Jurkat, Clone E6-1 (cell line): ENCODE results near the gene OR51B5. TPM values are rescaled to one million over a fixed set of nuclear protein-coding genes. Genes with fewer than 3 reads are reported as not detected.
"Not testable (repeated sequence)": the region's sequence is repeated elsewhere in the genome, so short reads cannot be mapped to it uniquely, and the experiment has no call there.

Source experiments
- DNase-seq: peaks from one replicate; pipeline ENCODE4 v3.0.0-alpha.2; 2011; ENCODE audit warnings: low read depth, low spot score
- H3K4me3 ChIP-seq: 2 replicates; pipeline ENCODE4 v1.5.1; 2011; ENCODE audit warnings: mild to moderate bottlenecking, low read length, control low read depth, moderate library complexity
- polyA plus RNA-seq: library from polyadenylated mRNA; unstranded; fragments of >200 nt; gene quantifications from one replicate; pipeline ENCODE4 v1.2.1, GENCODE V29; 2012; ENCODE audit warnings: missing spikeins; ENCODE audit not compliant: insufficient read length, insufficient read depth

Gene OR51B5, protein sequence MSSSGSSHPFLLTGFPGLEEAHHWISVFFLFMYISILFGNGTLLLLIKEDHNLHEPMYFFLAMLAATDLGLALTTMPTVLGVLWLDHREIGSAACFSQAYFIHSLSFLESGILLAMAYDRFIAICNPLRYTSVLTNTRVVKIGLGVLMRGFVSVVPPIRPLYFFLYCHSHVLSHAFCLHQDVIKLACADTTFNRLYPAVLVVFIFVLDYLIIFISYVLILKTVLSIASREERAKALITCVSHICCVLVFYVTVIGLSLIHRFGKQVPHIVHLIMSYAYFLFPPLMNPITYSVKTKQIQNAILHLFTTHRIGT
- polyA plus RNA-seq, result not detected

DNA sequence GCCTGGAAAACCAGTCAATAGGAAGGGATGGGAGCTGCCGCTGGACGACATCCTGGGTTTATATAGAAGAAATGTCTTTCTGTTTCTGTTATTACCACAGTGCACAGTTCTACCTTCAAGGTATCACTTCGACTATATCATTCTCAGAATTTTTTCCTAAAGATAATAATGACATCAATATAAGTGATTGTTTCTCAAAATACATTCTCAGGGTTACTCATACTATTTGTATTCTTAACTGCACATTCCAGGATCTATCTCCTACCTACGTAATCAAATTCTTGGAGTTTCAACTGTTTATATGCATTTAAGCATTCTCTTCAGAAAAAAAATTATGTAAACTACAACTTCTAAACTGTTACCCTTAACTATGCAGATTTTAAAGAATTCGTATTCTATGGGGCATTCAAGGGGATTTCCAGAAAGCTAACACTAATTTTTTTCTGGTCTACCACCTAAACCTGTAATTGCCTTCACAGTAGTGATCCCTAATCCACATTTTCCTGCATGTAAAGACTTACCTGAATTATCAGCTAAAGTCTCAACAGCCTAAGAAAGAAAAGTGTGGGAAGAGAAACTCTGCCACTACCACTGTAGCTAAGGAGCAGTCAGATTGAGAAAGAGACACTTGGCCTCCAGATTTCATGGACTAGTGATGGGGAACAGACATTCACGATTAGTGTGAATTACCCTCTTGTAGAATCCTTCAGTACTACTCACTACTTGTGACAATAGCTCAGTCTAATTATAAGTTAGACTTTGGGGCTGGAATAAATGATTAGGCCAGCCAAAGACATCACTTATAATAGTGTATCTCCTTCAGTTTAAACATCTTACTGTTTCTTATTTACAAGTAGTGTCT is at the start of gene OR51B5:
Gene OR51B5 (minus strand): TSS at position 51 of the 862 bp plus-strand sequence. CDS start 0 bp downstream, at position 51.
- no peak for DNase-seq
- H3K4me3 ChIP-seq, result no peak within 1 kb of the TSS

DNA sequence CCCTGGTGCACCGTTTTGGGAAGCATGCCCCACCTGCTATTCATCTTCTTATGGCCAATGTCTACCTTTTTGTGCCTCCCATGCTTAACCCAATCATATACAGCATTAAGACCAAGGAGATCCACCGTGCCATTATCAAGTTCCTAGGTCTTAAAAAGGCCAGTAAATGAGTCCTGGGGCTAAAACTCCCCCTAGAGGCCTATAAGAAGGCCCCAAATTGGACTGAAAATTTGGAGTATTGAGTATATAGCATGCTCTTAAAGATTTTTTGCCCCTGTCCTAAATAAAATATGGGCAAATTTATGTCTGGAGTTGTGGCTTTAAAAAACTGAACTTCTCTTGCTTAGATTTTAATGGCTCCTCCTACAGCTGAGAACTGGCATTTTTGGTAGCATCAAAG is 46.9 kb upstream of the OR51B5 start:
- no peak overlapping the region for H3K4me3 ChIP-seq
- no peak for DNase-seq

DNA sequence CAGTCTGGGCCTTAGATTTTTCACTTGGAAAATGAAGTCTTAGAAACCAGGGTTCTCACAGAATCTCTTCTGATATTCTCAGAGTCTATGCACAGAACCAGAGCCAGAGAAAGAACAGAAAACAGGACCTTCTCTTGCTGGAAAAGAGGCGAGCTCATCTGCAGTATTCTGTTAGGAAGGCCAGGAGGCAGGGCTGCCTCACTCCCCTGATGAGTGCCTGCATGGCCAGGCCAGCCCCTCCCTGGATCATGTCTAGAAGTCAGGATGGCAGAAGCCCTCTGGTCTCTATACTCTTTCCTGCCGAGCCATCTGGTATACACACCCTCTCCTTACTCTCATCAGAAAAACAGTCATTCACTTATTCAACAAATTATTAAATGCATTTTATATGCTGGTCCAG is 41.0 kb upstream of the OR51B5 start:
- DNase-seq, result no peak
- no peak overlapping the region for H3K4me3 ChIP-seq

DNA sequence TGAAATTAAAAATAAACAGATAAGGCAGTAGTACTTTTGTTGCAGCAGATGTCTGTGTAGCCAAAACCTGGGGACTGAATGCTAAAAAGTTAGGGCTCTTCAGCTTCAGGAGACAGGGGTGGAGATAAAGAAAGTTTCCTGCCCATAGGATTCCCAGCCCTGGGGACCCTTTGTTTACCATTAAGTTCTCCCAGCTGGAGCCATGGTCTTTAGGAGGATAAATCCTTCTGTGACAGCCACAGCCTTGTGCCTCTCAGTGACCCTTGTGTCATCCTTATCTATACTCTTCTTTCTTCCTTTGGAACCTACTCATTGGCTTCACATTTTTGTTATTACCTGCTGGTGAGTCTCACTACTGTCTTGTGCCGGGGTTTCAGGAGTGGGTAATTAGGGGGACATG is 40.3 kb upstream of the OR51B5 start, which contains the start of gene OR51M1:
Gene OR51M1 (plus strand): TSS at position 237 of the 400 bp plus-strand sequence. CDS start 5,587 bp downstream, outside the sequence.
- no peak within 1 kb of the TSS for H3K4me3 ChIP-seq
- no peak for DNase-seq

DNA sequence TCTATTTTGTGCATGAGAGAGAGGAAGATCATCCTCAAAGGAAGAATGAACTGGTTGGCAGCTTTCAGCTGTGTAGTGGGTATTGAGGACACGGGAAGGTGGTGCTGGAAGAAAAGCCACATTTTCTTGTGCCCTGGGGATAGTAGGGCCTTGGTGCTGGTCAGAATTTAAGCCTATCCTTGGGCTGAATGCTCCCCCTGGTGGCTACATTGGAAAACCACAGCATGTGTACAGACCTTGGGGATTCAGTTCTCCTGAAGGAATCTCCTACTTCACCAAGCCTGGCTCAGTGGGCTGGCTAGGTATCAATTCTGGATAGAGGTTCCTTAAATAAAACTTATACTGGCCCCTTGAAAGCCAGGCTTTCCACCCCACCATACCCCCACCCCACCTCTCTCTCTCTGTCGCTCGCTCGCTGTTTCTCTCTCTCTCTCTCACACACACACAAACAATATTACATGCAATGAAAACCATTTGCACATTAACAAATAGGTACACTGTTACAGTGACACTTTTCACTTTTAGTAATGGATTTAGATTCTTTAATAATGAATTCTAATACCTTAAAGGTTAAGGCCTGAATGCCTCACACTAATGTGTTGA is 37.5 kb upstream of the OR51B5 start:
- peak; percentile 8 for DNase-seq
- H3K4me3 ChIP-seq, result no peak overlapping the region

DNA sequence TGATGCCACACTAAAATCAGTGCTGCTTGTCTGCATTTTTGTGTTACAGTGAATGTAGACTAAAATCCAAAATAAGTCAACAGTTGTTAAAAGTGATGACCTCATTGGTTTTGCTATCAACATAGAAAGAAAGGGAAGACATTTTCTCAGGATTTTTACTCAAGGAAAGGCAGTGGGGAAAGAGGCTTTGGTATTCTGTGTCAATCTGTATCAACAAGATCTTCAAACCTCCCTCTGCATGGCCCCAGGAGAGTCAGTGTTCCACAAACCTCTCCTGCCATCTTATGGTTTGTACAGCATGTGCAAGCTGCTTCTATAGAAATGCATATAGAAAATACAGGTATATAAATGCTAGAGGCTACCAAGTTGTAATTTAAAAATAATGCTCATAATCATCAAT is 26.5 kb upstream of the OR51B5 start:
- DNase-seq, result no peak
- H3K4me3 ChIP-seq, result no peak overlapping the region

DNA sequence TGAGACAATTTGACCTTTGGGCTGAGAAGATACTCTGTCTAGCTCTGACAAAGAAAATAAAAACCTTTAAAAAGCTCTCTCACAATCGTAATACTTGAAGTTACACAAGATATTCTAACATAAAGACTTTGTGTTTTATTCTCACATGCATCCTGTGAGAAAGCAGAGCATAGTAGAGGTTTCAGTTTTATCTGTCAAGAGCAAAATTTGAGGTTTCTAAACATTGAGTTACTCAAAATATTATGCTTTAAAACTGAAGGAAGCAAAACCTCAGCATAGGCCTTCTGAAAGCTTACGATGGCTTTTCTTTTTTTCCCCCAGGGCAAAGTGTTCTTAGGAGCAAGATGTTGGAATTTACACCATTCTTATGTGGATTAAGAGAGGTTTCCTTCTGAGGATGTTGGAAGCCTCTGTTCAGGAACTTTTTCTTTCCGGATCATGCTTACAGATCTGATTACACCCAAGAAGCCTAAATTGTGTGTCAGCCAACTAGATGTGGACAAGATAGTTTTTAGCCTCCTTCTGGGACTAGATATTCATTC is 25.2 kb upstream of the OR51B5 start:
- no peak for DNase-seq
- no peak overlapping the region for H3K4me3 ChIP-seq

DNA sequence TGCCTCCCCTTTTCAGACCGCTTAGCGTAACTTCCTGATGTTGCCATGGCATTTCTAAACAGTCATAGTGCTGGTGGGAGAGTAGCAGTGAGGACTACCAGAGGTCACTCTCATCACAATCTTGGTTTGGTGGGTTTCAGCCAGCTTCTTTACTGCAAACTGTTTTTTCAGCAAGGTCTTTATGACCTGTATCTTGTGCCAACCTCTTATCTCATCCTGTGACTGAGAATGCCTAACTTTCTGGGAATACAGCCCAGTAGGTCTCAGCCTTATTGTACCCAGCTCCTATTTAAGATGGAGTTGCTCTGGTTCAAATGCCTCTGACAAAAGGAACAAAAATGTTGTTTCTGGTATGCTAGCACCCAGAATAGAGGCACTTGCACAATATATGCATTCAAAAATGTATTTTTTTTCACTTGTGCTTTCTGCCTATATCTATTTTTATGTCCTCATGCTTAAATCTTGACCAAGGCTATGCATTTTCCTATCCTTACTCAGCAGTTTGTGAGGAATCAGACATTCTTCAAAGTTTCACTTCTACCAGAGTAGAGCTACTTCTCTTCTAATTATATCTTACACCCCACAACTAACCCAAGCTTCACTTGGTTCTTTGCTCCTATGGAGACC is 24.2 kb upstream of the OR51B5 start:
- no peak overlapping the region for H3K4me3 ChIP-seq
- no peak for DNase-seq

DNA sequence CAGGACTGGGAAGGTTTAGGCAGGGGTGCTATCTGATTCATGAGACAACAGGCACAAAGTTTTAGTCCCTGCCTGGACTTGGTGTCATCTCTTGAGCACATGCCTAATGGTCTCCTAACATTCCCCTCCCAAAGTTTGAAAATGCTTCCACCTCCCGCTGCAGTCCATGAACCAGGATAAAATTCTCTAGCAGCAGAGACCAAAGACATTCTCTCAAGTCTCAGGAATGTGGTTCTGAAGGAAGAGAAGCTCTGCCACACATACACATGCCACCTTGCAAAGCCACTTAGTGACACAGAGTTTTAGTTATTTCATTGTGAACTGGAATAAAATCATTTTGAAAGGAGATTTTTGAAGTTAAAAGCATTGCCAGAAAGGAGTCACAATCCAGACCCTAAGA is 23.5 kb upstream of the OR51B5 start:
- no peak for DNase-seq
- H3K4me3 ChIP-seq, result no peak overlapping the region

DNA sequence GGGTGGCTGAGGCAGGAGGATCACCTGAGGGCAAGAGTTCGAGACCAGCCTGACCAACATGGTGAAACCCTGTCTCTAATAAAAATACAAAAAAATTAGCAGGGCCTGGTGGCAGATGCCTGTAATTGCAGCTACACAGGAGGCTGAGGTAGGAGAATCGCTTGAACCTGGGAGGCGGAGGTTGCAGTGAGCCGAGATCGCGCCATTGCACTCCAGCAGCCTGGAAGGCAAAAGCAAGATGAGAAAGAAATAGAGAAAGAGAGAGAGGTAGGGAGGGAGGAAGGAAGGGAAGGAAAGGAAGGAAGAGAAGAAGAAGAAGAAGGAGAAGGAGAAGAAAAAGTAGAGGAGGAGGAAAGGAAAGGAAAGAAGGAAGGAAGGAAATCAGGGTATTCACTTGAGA is 23.0 kb upstream of the OR51B5 start:
- not testable (repeated sequence) for DNase-seq

DNA sequence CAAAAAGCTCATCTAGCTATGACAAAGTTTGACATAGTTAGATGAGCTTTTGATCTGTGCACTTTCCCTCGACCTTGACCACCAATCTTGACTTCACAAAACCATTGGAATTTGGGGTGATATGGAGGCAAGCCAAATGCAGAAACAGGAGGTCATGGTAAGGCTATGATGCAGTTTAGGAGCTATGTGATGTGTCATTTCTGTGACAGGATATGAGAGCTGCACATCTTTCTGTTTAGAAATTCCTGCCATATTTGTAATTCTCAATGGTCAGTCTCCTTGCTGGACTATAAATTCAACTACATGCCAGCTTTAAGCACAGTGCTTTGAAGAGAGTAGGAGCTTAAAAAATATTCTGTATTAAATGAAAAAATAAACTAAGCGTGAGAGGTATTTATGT is 20.9 kb upstream of the OR51B5 start:
- H3K4me3 ChIP-seq, result no peak overlapping the region
- no peak for DNase-seq

More for the DNA sequence above, 23.0 kb upstream of the OR51B5 start:
- not testable (repeated sequence) for H3K4me3 ChIP-seq

DNA sequence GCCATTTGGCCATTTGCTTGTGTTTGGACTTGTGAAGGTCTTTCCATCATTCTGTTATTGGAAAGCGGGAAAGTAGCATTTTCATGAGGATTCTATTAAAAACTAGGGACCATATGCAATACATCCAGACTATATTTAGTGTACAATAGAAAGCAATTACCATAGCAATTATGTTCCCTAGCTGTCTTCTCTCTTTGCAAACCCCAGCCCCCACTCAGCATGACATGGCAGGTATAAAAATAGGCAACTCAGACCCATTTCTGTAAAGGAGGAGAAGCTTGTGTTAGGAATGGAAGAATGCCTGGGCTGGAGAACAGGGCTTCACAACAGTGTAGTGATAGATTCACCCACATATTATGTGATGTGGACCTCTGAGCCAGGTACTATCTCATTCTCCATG is 20.4 kb upstream of the OR51B5 start:
- H3K4me3 ChIP-seq, result no peak overlapping the region
- no peak for DNase-seq

DNA sequence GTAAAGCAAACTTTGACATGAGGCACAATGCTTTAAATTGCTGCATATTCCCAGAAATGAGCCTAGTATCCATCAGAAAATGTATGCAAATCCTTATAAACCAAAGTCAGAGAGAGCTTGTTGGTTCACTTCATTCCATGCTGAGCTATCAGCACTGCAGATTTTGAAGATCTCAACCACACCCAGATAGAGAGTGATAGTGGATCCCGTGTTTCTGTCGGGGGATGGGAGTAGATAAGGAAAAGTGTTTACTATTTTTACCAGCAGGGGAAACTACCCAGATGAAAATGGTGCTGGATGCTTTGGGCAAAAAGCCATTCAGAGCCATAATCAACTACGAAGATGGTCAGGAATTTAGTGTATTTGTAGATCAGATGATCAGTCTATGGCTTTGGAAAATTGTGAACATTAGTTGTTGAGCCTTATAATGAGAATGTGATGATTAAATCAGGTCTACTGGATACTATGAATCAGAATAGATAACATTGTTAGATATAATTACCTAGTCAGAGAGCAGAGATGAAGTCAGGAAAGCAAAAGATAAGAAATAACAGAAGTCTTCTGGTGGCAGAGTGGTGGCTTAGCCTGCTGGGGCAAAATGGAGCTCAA is 18.8 kb upstream of the OR51B5 start:
- no peak for DNase-seq
- H3K4me3 ChIP-seq, result no peak overlapping the region

DNA sequence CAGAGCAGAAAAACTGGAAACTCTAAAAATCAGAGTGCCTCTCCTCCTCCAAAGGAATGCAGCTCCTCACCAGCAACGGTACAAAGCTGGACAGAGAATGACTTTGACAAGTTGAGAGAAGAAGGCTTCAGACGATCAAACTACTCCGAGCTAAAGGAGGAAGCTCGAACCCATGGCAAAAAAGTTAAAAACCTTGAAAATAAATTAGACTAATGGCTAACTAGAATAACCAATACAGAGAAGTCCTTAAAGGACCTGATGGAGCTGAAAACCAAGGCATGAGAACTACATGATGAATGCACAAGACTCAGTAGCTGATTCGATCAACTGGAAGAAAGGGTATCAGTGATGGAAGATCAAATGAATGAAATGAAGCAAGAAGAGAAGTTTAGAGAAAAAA is 12.7 kb upstream of the OR51B5 start:
- not testable (repeated sequence) for DNase-seq, H3K4me3 ChIP-seq

DNA sequence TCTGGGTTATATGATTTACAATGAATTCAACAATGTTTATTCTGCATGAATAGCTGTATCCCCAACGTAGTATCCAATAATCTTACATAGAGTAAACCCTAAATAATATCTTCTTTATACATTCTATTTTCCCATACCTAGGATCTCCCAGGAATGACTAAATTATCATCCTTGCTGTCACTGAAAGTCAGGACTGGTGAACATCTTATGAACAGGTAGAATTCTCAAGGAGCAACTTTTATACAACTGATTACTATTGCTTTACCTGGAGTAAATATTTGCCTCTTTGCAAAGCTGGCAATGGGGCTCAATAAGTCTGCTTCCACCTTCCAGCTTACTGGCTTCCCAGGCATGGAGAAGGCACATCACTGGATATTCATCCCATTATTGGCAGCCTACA is 7.9 kb upstream of the OR51B5 start, which contains the start of gene OR51B6:
Gene OR51B6 (plus strand): TSS at position 301 of the 400 bp plus-strand sequence. CDS start 0 bp downstream, at position 301.
- DNase-seq, result no peak

DNA sequence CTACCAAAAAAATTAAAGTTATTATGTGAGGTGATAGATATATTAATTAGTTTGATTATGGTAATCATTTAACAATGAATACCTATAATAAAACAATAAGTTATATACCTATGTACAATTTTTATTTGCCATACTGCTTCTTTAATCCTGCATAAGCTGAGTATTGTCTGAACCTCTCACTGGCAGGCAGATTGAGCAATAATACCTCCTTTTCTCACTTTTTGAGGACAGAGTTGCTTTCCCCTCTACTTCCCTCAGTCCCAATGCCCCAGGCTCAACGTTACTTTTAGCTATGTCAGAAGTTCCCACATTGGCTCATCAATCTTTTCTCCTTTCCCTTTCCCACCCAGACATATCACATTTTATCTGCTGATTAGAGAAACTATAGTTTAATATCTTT is 6.2 kb upstream of the OR51B5 start:
- no peak for DNase-seq
- no peak overlapping the region for H3K4me3 ChIP-seq

More for the DNA sequence above, 7.9 kb upstream of the OR51B5 start, which contains the start of gene OR51B6:
- H3K4me3 ChIP-seq, result no peak within 1 kb of the TSS

DNA sequence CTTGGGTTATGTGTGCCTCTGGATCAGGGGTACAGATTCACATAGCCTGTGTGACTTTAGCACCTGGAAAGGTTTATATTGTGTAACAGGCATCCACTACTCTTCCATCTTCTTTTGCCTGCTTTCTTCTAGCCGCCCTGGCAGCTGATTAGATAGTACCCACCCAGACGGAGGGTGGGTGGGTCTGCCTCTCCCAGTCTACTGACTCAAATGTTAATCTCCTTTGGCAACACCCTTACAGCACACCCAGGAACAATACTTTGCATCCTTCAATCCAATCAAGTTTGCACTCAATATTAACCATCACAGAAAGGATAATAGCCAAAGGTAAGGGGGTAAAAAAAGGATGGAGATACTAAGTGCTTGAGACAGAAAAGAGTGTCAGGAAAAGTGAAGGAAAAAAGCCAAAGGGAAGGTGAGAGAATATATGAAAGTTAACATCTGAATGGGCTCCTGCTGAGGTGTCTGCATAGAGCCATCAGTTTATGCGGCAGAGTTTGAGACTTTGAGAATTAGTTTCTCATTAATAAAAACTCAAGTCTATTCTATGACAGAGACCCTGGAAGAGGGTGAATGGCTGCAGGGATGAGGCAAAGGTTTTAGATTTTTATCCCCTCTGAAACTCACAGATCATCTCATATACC is 5.3 kb upstream of the OR51B5 start:
- no peak for DNase-seq
- no peak overlapping the region for H3K4me3 ChIP-seq

DNA sequence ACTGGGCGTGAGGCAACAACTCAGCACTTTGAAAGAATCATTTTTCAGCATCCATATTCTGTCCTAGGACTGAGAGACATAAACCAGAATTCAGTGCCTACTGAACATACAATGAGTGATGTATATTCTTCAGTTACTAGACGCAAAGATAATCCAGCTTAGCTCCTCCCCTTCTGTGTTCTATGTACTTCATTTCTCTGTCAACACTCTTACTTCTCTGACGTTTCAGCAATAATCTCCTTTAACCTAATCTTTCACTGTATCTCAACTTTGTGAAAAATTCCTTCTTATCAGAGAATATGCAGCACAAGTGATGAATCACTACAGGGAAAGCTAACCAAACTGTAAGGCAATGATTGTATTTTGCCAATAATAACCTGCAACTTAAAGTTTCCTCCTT is 2.5 kb upstream of the OR51B5 start:
- no peak for DNase-seq

More for the DNA sequence above, 2.5 kb upstream of the OR51B5 start:
- H3K4me3 ChIP-seq, result no peak overlapping the region
